Epithelial cell of proximal tubule (primary cell): ENCODE measurements around the gene RGS3. TPM values are rescaled to one million over a fixed set of nuclear protein-coding genes. Genes with fewer than 3 reads are reported as not detected.

Experiments
- DNase-seq: peaks from one replicate; pipeline ENCODE4 v3.0.0-alpha.2; 2011; ENCODE audit warnings: low read depth
- H3K4me3 ChIP-seq: 2 replicates; pipeline ENCODE4 v1.5.1; 2011; ENCODE audit warnings: low read depth, mild to moderate bottlenecking, low read length
- CTCF ChIP-seq: conservative IDR thresholded peaks from 2 replicates; pipeline ENCODE4 v1.5.1; 2012; ENCODE audit warnings: low read depth, mild to moderate bottlenecking, low read length
- total RNA-seq: library from RNA; depleted of rRNA; stranded (reverse); fragments of >200 nt; gene quantifications from 2 replicates; pipeline ENCODE4 v1.2.3, GENCODE V29; 2015

RGS3 gene
- total RNA-seq, 1 donor from 2014 or later: 79.2 TPM

GRCh38 chr9:113611461-113612215, 148.1 kb downstream of the RGS3 start:
- H3K4me3 ChIP-seq: no peak overlapping the region
- no peak for DNase-seq
- TF ChIP-seq CTCF: no peak

GRCh38 chr9:113612216-113612747, 148.8 kb downstream of the RGS3 start:
- no peak for DNase-seq
- H3K4me3 ChIP-seq: no peak overlapping the region
- TF ChIP-seq CTCF: no peak

GRCh38 chr9:113612828-113613227, 149.3 kb downstream of the RGS3 start:
- H3K4me3 ChIP-seq: no peak overlapping the region
- no peak for DNase-seq
- TF ChIP-seq CTCF: no peak

- DNase-seq: no peak
- no peak for TF ChIP-seq CTCF
- H3K4me3 ChIP-seq: no peak overlapping the region
Measured at GRCh38 chr9:113613815-113614413, 150.4 kb downstream of the RGS3 start.

GRCh38 chr9:113614843-113615648, 151.5 kb downstream of the RGS3 start:
- DNase-seq: no peak
- TF ChIP-seq CTCF: no peak
- H3K4me3 ChIP-seq: no peak overlapping the region

GRCh38 chr9:113616116-113616515, 152.6 kb downstream of the RGS3 start:
- H3K4me3 ChIP-seq: no peak overlapping the region
- TF ChIP-seq CTCF: no peak
- DNase-seq: no peak
